Measurements from ENCODE around the gene AP2B1. TPM values are rescaled to one million over a fixed set of nuclear protein-coding genes. Genes with fewer than 3 reads are reported as not detected.

Gene AP2B1
- total RNA-seq, 1 donor from 2014 or later = 187 TPM

GRCh38 chr17:35679007-35679682, 92.0 kb downstream of the AP2B1 start:
- peaks cover 23% of the 10 kb centered on the region for H3K36me3 Mint-ChIP-seq (ENCODE audit: low read depth)

GRCh38 chr17:35683591-35683990, 96.5 kb downstream of the AP2B1 start:
- Mint-ChIP-seq H3K36me3 (ENCODE audit: low read depth) (peaks cover 22% of the 10 kb centered on the region), H3K27me3 (ENCODE audit: low read depth) (no peaks in the 10 kb centered on the region), H3K27ac (ENCODE audit: unreplicated experiment) (no peak overlapping the region), H3K4me3 (ENCODE audit: unreplicated experiment) (no peak overlapping the region), H3K9me3 (ENCODE audit: low read depth) (peaks cover 3% of the 10 kb centered on the region), H3K4me1 (ENCODE audit: low read depth) (peaks cover 24% of the 10 kb centered on the region)
- DNase-seq (ENCODE audit: low spot score) = no peak
- no peak for TF ChIP-seq CTCF (IDR thresholded peaks at IDR 0.05)

More at GRCh38 chr17:35679007-35679682, 92.0 kb downstream of the AP2B1 start:
- Mint-ChIP-seq H3K4me1 (ENCODE audit: low read depth) (peaks cover 11% of the 10 kb centered on the region), H3K9me3 (ENCODE audit: low read depth) (peaks cover 5% of the 10 kb centered on the region), H3K27ac (ENCODE audit: unreplicated experiment) (no peak overlapping the region), H3K4me3 (ENCODE audit: unreplicated experiment) (no peak overlapping the region), H3K27me3 (ENCODE audit: low read depth) (no peaks in the 10 kb centered on the region)
- DNase-seq (ENCODE audit: low spot score) = no peak
- no peak for TF ChIP-seq CTCF (IDR thresholded peaks at IDR 0.05)

GRCh38 chr17:35684055-35684802, 97.1 kb downstream of the AP2B1 start:
- Mint-ChIP-seq H3K9me3 (ENCODE audit: low read depth) (no peaks in the 10 kb centered on the region), H3K4me3 (ENCODE audit: unreplicated experiment) (no peak overlapping the region), H3K36me3 (ENCODE audit: low read depth) (peaks cover 21% of the 10 kb centered on the region), H3K27me3 (ENCODE audit: low read depth) (no peaks in the 10 kb centered on the region), H3K27ac (ENCODE audit: unreplicated experiment) (peak overlapping the region; percentile 60), H3K4me1 (ENCODE audit: low read depth) (peaks cover 24% of the 10 kb centered on the region)
- TF ChIP-seq CTCF (IDR thresholded peaks at IDR 0.05) = no peak
- DNase-seq (ENCODE audit: low spot score) = no peak

GRCh38 chr17:35692512-35693210, 105.5 kb downstream of the AP2B1 start:
- Mint-ChIP-seq H3K36me3 (ENCODE audit: low read depth) (peaks cover 21% of the 10 kb centered on the region), H3K4me3 (ENCODE audit: unreplicated experiment) (no peak overlapping the region), H3K9me3 (ENCODE audit: low read depth) (no peaks in the 10 kb centered on the region), H3K27me3 (ENCODE audit: low read depth) (no peaks in the 10 kb centered on the region), H3K4me1 (ENCODE audit: low read depth) (peaks cover 27% of the 10 kb centered on the region), H3K27ac (ENCODE audit: unreplicated experiment) (no peak overlapping the region)
- no peak for TF ChIP-seq CTCF (IDR thresholded peaks at IDR 0.05)
- no peak for DNase-seq (ENCODE audit: low spot score)

GRCh38 chr17:35693662-35694061, 106.5 kb downstream of the AP2B1 start:
- H3K9me3 Mint-ChIP-seq (ENCODE audit: low read depth) = no peaks in the 10 kb centered on the region
- peaks cover 20% of the 10 kb centered on the region for H3K4me1 Mint-ChIP-seq (ENCODE audit: low read depth)
- no peaks in the 10 kb centered on the region for H3K27me3 Mint-ChIP-seq (ENCODE audit: low read depth)
- no peak overlapping the region for H3K27ac Mint-ChIP-seq (ENCODE audit: unreplicated experiment)
- no peak for DNase-seq (ENCODE audit: low spot score)
- peaks cover 14% of the 10 kb centered on the region for H3K36me3 Mint-ChIP-seq (ENCODE audit: low read depth)
- TF ChIP-seq CTCF (IDR thresholded peaks at IDR 0.05) = no peak
- H3K4me3 Mint-ChIP-seq (ENCODE audit: unreplicated experiment) = no peak overlapping the region
